ENCODE data around the gene DAZL. TPM values are rescaled to one million over a fixed set of nuclear protein-coding genes. Genes with fewer than 3 reads are reported as not detected.

Gene DAZL
- total RNA-seq, 2 donors from 2014 or later: not detected

DNA sequence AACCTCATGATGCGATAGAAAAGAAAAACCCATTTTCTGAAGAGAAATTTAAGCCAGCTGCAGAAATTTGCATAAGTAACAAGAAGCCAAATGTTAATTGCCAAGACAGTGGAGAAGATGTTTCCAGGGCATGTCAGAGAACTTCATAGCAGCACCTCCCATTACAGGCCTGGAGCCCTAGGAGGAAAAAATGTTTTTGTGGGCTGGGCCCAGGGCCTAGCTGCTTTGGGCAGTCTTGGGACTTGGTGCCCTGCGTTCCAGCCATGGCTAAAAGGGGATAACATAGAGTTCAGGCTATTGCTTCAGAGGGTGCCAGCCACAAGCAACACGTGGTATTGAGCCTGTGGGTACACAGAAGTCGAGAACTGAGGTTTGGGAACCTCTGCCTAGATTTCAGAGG is 10.9 kb upstream of the DAZL start:
- no peak for ATAC-seq
- H3K4me3 ChIP-seq: no peak overlapping the region
- TF ChIP-seq, protein P1, sequence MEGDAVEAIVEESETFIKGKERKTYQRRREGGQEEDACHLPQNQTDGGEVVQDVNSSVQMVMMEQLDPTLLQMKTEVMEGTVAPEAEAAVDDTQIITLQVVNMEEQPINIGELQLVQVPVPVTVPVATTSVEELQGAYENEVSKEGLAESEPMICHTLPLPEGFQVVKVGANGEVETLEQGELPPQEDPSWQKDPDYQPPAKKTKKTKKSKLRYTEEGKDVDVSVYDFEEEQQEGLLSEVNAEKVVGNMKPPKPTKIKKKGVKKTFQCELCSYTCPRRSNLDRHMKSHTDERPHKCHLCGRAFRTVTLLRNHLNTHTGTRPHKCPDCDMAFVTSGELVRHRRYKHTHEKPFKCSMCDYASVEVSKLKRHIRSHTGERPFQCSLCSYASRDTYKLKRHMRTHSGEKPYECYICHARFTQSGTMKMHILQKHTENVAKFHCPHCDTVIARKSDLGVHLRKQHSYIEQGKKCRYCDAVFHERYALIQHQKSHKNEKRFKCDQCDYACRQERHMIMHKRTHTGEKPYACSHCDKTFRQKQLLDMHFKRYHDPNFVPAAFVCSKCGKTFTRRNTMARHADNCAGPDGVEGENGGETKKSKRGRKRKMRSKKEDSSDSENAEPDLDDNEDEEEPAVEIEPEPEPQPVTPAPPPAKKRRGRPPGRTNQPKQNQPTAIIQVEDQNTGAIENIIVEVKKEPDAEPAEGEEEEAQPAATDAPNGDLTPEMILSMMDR (IDR thresholded peaks at IDR 0.05): no peak
- no peak for TF ChIP-seq POLR2A (IDR thresholded peaks at IDR 0.05)
- DNase-seq: no peak
- H3K27me3 ChIP-seq: no peaks in the 10 kb centered on the region
- intact Hi-C loops (cut with DNase I): no loop called here
- 91 to 92% methylated on average over 4 of the region's 4 CpGs for WGBS, 2 donors
- H3K36me3 ChIP-seq (replicated peaks in 1 of 2; ENCODE audit: insufficient read depth in 1 of 2, low read depth in 2 of 2): no peaks in the 10 kb centered on the region
- H3K27ac ChIP-seq: no peak overlapping the region
- H3K9me3 ChIP-seq: no peaks in the 10 kb centered on the region
- H3K4me1 ChIP-seq: peaks cover 6% of the 10 kb centered on the region

DNA sequence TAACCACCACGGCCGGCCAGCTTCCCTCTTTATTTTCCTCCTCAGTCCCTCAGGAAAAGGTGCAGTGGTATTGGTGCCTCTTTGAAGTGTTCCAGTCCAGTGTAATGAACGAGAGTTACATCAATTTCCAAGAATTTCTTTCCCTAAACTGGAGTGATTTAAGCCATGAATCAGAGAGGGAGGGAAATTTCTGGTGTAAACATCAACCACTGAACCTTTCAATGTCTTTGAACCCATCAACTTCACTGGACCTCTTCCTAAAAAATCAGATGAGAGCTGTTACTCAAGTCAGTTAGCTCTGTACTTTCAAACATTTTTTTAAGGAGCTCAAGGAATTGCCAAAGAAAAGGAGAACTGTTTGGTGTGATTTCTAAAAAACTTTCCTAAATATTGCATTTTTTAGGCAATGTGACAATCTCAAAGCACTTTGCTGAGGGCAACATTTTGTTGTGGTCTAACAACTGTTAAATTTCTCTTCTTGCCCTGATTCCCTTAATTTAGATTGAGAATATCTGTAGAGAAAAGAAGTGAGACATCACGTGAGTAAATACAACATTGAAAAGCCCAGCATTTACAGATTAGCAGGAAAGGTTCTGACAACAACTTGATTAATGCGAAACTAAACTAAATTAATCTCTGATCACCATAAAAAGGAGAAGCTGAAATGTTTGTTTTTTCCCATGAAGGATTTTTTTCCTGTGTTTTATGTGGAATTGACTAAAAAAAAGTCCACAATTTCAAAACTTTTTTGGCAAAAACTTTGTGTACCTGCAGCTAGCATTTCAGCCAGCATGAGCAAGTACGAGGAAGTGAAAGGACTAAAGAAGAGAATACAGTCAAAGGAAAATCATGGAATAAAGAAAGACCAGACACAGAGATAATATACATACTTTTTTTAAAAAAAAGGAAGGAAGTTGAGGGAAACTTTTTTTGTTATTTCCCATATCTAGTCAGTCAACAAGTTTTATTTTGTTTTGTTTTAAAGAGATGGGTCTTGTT is 9.1 kb upstream of the DAZL start:
- intact Hi-C loops (cut with DNase I): no loop called here
- Histone ChIP-seq H3K4me3 (no peak overlapping the region), H3K4me1 (peaks cover 11% of the 10 kb centered on the region), H3K27ac (no peak overlapping the region), H3K9me3 (no peaks in the 10 kb centered on the region), H3K27me3 (no peaks in the 10 kb centered on the region), H3K36me3 (replicated peaks in 1 of 2; ENCODE audit: insufficient read depth in 1 of 2, low read depth in 2 of 2) (no peaks in the 10 kb centered on the region)
- WGBS, 2 donors: 54 to 56% methylated on average over 6 of the region's 6 CpGs
- TF ChIP-seq POLR2A (IDR thresholded peaks at IDR 0.05): no peak
- TF ChIP-seq, protein P1 (IDR thresholded peaks at IDR 0.05): no peak
- no peak for DNase-seq
- ATAC-seq: peak; percentile 9

DNA sequence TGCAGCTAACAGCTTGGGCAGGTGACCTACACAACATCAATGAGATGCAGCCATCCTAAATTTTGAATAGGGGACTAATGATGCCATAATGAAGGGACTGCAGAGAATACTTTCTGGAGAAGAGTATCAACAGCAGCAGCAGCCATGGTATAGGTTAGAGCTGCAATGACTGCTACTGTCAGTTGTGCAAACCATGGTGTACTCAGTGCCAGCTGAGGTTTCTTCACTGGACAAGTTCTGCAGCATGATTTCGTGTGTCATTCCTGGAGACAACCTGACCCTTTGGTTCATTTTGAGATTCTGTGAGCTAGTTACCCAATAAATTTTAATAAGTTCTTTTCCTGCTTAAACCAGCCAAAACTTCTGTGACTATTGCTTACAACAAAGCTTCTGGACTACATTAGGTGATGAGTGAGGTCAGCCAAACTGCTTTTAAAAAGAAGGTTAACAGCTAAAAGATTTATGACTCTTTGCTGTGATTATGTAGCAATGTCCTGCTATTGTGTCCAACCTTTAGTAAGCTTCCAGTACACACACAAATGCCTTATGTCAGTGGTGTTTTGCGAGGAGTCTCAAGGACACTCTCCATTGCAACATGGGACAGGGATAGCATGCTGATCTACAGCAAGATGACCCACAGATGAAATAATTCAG is 4.8 kb upstream of the DAZL start:
- intact Hi-C loops (cut with DNase I): loop anchor here (10.0 kb wide), 1 partner anchor 625 kb away; no protein-coding TSS in a partner anchor
- H3K36me3 ChIP-seq (replicated peaks in 1 of 2; ENCODE audit: insufficient read depth in 1 of 2, low read depth in 2 of 2): no peaks in the 10 kb centered on the region
- TF ChIP-seq, protein P1 (IDR thresholded peaks at IDR 0.05): no peak
- TF ChIP-seq POLR2A (IDR thresholded peaks at IDR 0.05): no peak
- no peak overlapping the region for H3K4me3 ChIP-seq
- no peak overlapping the region for H3K27ac ChIP-seq
- H3K9me3 ChIP-seq: no peaks in the 10 kb centered on the region
- peak in 1 of 4 donors; percentile 8 for DNase-seq
- H3K27me3 ChIP-seq: no peaks in the 10 kb centered on the region
- H3K4me1 ChIP-seq: peaks cover 11% of the 10 kb centered on the region
- WGBS, 2 donors: 26 to 31% methylated on average over 2 of the region's 2 CpGs
- ATAC-seq: no peak

DNA sequence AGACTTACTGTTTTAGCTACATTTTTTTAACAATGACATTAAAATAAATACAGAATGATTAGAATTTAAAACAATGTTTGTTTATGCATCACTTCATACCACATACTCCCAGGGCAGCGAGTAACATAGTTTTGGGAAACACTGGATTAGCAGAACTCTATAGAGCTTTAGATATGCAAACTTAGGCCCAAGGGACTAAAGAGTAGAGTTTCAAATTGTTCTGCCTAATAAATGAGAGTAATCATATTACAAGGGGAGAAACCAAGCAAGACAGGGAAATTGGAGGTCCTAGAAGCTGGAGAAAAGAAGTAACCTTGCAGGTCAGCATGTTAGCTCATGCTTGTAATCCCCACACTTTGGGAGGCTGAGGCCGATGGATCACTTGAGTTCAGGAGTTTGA is 3.6 kb upstream of the DAZL start:
- H3K36me3 ChIP-seq (replicated peaks in 1 of 2; ENCODE audit: insufficient read depth in 1 of 2, low read depth in 2 of 2): no peaks in the 10 kb centered on the region
- H3K4me1 ChIP-seq: peaks cover 5% of the 10 kb centered on the region
- no peaks in the 10 kb centered on the region for H3K9me3 ChIP-seq
- no peaks in the 10 kb centered on the region for H3K27me3 ChIP-seq
- no peak overlapping the region for H3K4me3 ChIP-seq
- no peak for TF ChIP-seq POLR2A (IDR thresholded peaks at IDR 0.05)
- TF ChIP-seq, protein P1 (IDR thresholded peaks at IDR 0.05): no peak
- DNase-seq (no peak), ATAC-seq (no peak)
- intact Hi-C loops (cut with DNase I): loop anchor here (10.0 kb wide), 1 partner anchor 626 kb away; no protein-coding TSS in a partner anchor
- H3K27ac ChIP-seq: no peak overlapping the region
- 85 to 87% methylated on average over 2 of the region's 2 CpGs for WGBS, 2 donors

All from body of pancreas (tissue), 4 donors.